Effector memory CD4-positive, alpha-beta T cell (primary cell): ENCODE measurements around the gene STAT1.
A peak's percentile ranks its signal among the peaks of the same experiment; 100 is the strongest.

ENCODE experiments used
- DNase-seq, 3 donors: peaks; one replicate each; pipeline ENCODE4 v3.0.0-alpha.2; 2020
- H3K27ac ChIP-seq: 2 replicates; pipeline ENCODE4 v1.7.0; 2013; ENCODE audit warnings: mild to moderate bottlenecking, low read length, moderate library complexity; ENCODE audit not compliant: insufficient read depth, poor library complexity, severe bottlenecking
- H3K27me3 ChIP-seq: replicated peaks from 2 replicates; pipeline ENCODE4 v1.7.0; 2013; ENCODE audit warnings: mild to moderate bottlenecking, low read length; ENCODE audit not compliant: insufficient read depth, control insufficient read depth, poor library complexity, severe bottlenecking
- H3K36me3 ChIP-seq: 2 replicates; pipeline ENCODE4 v1.7.0; 2013; ENCODE audit warnings: mild to moderate bottlenecking, low read length, moderate library complexity; ENCODE audit not compliant: control insufficient read depth, insufficient read depth
- H3K4me1 ChIP-seq: 2 replicates; pipeline ENCODE4 v1.7.0; 2013; ENCODE audit warnings: low read length, mild to moderate bottlenecking; ENCODE audit not compliant: control insufficient read depth, insufficient read depth, poor library complexity, severe bottlenecking
- H3K4me3 ChIP-seq: 2 replicates; pipeline ENCODE4 v1.7.0; 2013; ENCODE audit warnings: low read length, low read depth, mild to moderate bottlenecking; ENCODE audit not compliant: insufficient read depth, poor library complexity, severe bottlenecking
- H3K9me3 ChIP-seq: 2 replicates; pipeline ENCODE4 v1.7.0; 2013; ENCODE audit warnings: mild to moderate bottlenecking, low read length, moderate library complexity; ENCODE audit not compliant: control insufficient read depth

The STAT1 gene

DNA sequence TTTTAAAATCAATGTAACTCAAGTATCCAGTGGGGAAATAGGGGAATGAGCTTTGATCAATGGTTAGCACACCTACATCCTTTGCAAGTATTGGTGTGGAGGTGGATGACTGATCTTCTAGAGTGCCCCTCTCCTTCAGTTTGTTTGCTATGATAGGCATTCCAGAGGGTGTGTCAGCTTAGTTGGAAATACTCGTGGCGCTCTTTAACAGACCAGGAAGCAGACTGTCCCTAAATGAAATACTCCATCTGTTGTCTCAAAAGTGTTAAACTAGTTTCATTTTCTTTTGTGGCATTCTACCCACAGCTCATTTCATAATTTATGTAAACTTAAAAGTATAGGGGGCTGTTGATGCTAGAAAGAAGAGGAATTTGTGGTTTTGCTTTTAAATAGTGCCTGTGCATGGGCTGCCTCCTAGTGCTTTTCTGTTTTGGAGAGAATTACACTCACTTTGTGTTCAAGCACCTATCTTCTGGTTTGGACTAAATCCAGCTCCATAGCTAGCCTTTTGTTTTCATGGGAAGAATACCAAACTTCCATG is 66.2 kb downstream of the STAT1 start:
- Histone ChIP-seq H3K4me3 (no peak overlapping the region), H3K9me3 (no peaks in the 10 kb centered on the region)
- no peak for DNase-seq

DNA sequence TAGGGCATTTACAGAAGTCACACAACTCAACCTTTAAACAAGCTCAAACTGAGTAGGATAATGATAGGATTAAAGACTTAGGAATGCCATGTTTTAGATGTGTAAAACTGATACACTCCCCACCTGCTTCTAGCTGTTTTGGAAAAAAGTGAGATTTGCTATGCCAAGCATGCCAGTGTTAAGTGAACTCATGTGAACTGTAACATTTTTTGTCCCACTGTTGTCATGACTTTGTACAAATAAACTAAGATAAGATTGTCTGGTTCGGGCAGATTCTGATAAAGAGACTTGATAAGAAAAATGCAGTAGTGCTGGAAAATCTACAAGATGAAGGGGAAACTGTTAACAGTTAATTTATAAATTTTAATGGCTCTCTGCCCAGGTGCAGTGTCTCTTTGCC is 66.8 kb downstream of the STAT1 start:
- Histone ChIP-seq H3K4me1 (peaks cover 7% of the 10 kb centered on the region), H3K36me3 (no peaks in the 10 kb centered on the region), H3K27me3 (no peaks in the 10 kb centered on the region), H3K27ac (no peak overlapping the region), H3K4me3 (no peak overlapping the region), H3K9me3 (no peaks in the 10 kb centered on the region)
- no peak for DNase-seq

More for the DNA sequence above, 66.2 kb downstream of the STAT1 start:
- no peaks in the 10 kb centered on the region for H3K36me3 ChIP-seq
- no peaks in the 10 kb centered on the region for H3K27me3 ChIP-seq
- peak overlapping the region; percentile 24 for H3K27ac ChIP-seq
- peaks cover 7% of the 10 kb centered on the region for H3K4me1 ChIP-seq

- Histone ChIP-seq H3K27ac (no peak overlapping the region), H3K36me3 (no peaks in the 10 kb centered on the region)
These were observed 70.3 kb downstream of the STAT1 start for GRCh38 chr2:190943706-190944105.

DNA sequence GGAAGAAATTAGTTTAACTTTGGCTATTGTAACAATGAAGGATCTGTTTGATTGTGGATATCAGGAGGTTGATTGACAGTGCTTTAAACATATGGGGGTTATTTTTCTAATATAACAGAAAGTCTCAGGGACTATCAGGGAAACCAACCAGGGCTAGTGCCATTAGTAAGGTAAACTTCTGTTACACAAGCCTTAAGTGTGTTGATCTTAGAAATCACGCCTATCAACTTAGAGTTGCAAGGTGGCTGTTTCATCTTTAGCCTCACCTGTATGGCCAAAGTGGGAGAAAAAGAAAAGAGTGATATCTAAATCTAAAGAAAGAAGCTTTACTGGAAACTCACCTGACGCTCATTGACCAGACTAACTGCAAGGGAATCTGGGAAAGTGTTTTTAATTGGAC is 71.3 kb downstream of the STAT1 start:
- no peak overlapping the region for H3K4me3 ChIP-seq
- no peaks in the 10 kb centered on the region for H3K9me3 ChIP-seq
- H3K27me3 ChIP-seq, result no peaks in the 10 kb centered on the region
- H3K36me3 ChIP-seq, result no peaks in the 10 kb centered on the region
- no peak for DNase-seq
- no peak overlapping the region for H3K27ac ChIP-seq
- peaks cover 3% of the 10 kb centered on the region for H3K4me1 ChIP-seq

More at GRCh38 chr2:190943706-190944105, 70.3 kb downstream of the STAT1 start:
- Histone ChIP-seq H3K9me3 (no peaks in the 10 kb centered on the region), H3K27me3 (no peaks in the 10 kb centered on the region), H3K4me1 (peaks cover 7% of the 10 kb centered on the region), H3K4me3 (no peak overlapping the region)
- DNase-seq, result no peak

DNA sequence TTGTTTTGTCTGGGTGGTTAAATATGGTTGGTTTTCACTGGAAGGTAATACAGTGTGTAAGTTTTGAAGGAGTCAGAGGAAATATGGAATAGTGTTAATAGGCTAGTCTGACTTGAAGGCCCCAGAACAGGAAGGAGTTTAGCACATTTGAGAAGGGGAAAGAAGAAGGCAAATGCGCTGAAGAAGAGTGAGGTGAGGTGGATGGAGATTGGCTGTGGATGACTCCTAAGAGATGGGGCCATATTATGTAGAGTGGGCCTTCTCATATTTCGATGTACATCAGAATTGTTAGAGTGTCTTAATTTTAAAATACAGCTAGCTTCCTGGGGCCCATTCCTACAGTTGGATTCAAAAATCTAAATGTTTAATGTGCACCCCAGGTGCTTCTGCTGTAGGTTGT is 72.4 kb downstream of the STAT1 start:
- no peak overlapping the region for H3K4me3 ChIP-seq
- no peaks in the 10 kb centered on the region for H3K4me1 ChIP-seq
- no peaks in the 10 kb centered on the region for H3K36me3 ChIP-seq
- no peak overlapping the region for H3K27ac ChIP-seq
- H3K27me3 ChIP-seq, result no peaks in the 10 kb centered on the region
- no peaks in the 10 kb centered on the region for H3K9me3 ChIP-seq
- no peak for DNase-seq

DNA sequence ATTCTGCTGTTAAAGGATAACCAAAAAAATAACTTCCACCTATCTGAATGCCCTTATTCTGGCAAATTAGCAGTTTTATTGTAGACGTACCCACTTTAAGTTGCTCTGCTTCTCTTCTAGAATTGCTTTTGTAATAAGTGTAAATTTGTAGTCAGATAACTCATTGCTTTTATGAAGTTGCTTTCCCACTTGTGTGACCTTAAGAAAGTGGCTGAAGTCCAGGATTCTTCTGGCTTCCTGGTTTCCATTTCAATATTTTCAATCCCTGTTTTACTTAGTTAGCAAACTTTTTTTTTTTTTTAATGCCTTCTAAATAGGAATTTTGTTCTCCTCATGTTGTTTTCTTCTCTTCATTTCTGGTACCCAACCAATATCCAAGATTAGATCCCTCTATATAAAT is 73.5 kb downstream of the STAT1 start:
- Histone ChIP-seq H3K27me3 (no peaks in the 10 kb centered on the region), H3K4me1 (no peaks in the 10 kb centered on the region), H3K9me3 (no peaks in the 10 kb centered on the region), H3K27ac (no peak overlapping the region), H3K36me3 (peaks cover 2% of the 10 kb centered on the region), H3K4me3 (no peak overlapping the region)
- DNase-seq, result no peak

DNA sequence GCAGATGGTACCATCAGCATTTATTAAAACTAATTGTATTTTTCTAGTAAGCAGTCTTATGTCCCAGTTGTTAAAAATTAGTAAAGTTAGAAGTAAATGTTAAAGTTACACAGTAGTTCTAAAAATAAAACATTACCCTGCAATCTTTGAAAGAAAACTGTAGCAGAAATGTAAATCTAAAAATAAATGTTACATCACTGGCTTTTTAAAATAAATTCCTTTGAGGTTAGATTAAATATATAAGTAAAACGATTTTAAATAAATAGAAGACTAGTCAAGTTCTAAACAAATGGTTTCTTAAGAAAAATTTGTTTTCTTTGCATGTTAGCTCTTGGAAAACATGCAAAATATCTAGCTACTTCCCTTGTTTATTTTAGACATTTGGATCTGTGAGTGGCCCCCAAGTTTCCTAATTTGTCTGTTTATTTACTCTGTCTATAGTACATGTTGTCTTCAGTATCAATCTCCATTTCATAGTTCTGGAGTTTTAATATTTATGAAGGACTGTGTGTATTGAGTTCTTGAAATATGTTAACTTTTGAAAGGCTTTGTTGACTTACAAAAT is 75.1 kb downstream of the STAT1 start:
- Histone ChIP-seq H3K4me1 (no peaks in the 10 kb centered on the region), H3K9me3 (no peaks in the 10 kb centered on the region), H3K27ac (no peak overlapping the region), H3K27me3 (no peaks in the 10 kb centered on the region), H3K36me3 (peaks cover 7% of the 10 kb centered on the region), H3K4me3 (no peak overlapping the region)
- no peak for DNase-seq

GRCh38 chr2:190935054-190935453 is 78.9 kb downstream of the STAT1 start:
- Histone ChIP-seq H3K27me3 (no peaks in the 10 kb centered on the region), H3K36me3 (peaks cover 32% of the 10 kb centered on the region), H3K9me3 (no peaks in the 10 kb centered on the region), H3K27ac (no peak overlapping the region), H3K4me1 (no peaks in the 10 kb centered on the region), H3K4me3 (no peak overlapping the region)
- DNase-seq, result no peak

GRCh38 chr2:190933361-190933760 is 80.6 kb downstream of the STAT1 start:
- H3K27me3 ChIP-seq, result no peaks in the 10 kb centered on the region
- no peak overlapping the region for H3K27ac ChIP-seq
- no peaks in the 10 kb centered on the region for H3K4me1 ChIP-seq
- DNase-seq, result no peak
- no peaks in the 10 kb centered on the region for H3K9me3 ChIP-seq
- H3K36me3 ChIP-seq, result peaks cover 35% of the 10 kb centered on the region
- H3K4me3 ChIP-seq, result no peak overlapping the region

DNA sequence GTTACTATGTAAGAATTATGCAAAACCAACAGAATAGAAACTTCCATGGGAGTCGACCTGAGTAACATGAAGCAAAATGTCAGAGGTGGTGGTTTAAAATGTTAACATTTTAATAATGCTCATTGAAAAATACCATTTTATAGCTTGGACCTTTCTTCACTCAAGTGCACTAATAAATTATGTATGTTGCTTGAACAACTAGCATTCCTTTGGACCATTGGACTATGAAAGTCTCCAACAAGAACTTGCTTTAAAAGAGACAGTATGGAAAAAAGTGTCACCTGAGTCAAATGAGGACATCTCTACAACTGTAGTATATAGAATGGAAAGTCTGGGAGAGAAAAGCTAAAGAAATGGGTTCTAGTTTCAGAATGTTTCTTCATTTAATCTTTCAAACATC is 81.5 kb downstream of the STAT1 start:
- H3K27me3 ChIP-seq, result no peaks in the 10 kb centered on the region
- no peaks in the 10 kb centered on the region for H3K9me3 ChIP-seq
- no peaks in the 10 kb centered on the region for H3K4me1 ChIP-seq
- no peak for DNase-seq
- H3K36me3 ChIP-seq, result peaks cover 35% of the 10 kb centered on the region
- H3K4me3 ChIP-seq, result no peak overlapping the region
- no peak overlapping the region for H3K27ac ChIP-seq
